GM12865 (cell line): ENCODE measurements around the gene ASB15.

Source experiments
- DNase-seq: peaks from one replicate; pipeline ENCODE4 v3.0.0; 2010; ENCODE audit warnings: low read depth
- H3K4me3 ChIP-seq: 2 replicates; pipeline ENCODE4 v1.5.1; 2011; ENCODE audit warnings: mild to moderate bottlenecking, low read depth, low read length, control low read depth
- CTCF ChIP-seq: IDR thresholded peaks from 2 replicates; pipeline ENCODE4 v1.5.1; 2011; ENCODE audit warnings: low read length, control low read depth, low read depth, inconsistent platforms; ENCODE audit not compliant: insufficient read depth; ENCODE audit errors: missing control alignments

The ASB15 gene

GRCh38 chr7:123608991-123609882, 7.6 kb downstream of the ASB15 start:
- DNase-seq: no peak
- TF ChIP-seq CTCF: no peak
- H3K4me3 ChIP-seq: no peak overlapping the region

GRCh38 chr7:123609883-123610239, 8.2 kb downstream of the ASB15 start:
- TF ChIP-seq CTCF: no peak
- H3K4me3 ChIP-seq: no peak overlapping the region
- DNase-seq: no peak

GRCh38 chr7:123612024-123612423, 10.4 kb downstream of the ASB15 start:
- no peak overlapping the region for H3K4me3 ChIP-seq
- no peak for DNase-seq
- TF ChIP-seq CTCF: no peak

- no peak overlapping the region for H3K4me3 ChIP-seq
- DNase-seq: no peak
- TF ChIP-seq CTCF: no peak
Measured at GRCh38 chr7:123615344-123615743, 13.7 kb downstream of the ASB15 start.

GRCh38 chr7:123616223-123616622, 14.6 kb downstream of the ASB15 start:
- no peak overlapping the region for H3K4me3 ChIP-seq
- no peak for DNase-seq
- no peak for TF ChIP-seq CTCF

- TF ChIP-seq CTCF: no peak
- DNase-seq: no peak
Measured at GRCh38 chr7:123621707-123622106, 20.1 kb downstream of the ASB15 start.

More at GRCh38 chr7:123621707-123622106, 20.1 kb downstream of the ASB15 start:
- no peak overlapping the region for H3K4me3 ChIP-seq
